ENCODE measurements around the gene TP63. TPM values are rescaled to one million over a fixed set of nuclear protein-coding genes. Genes with fewer than 3 reads are reported as not detected.

Gene TP63
- polyA plus RNA-seq, 1 donor from 2014 or later: 0.12 TPM

DNA sequence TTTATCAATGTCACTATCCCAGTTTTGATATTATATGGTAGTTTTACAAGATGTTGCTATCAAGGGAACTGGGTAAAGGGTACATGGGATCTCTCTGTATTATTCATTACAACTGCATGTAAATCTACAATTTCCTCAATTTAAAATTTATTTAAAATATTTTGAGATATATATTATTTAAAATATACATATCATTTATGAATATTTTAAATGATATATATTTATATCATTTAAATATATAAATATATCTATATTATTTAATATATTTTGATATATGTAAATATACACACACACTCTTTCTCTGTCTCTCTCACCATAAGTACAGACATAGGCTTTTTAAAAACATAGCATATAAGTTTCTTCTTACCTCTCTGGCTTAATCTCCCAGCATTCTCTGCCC, 104.7 kb downstream of the TP63 start:
- no peak overlapping the region for H3K9ac ChIP-seq (ENCODE audit: low read length)
- no peaks in the 10 kb centered on the region for H3K9me3 ChIP-seq (ENCODE audit: low read length)
- no peaks in the 10 kb centered on the region for H3K79me2 ChIP-seq (replicated peaks; ENCODE audit: insufficient read depth, low read length)
- H3K27me3 ChIP-seq (ENCODE audit: insufficient read depth, low read depth, low read length): no peaks in the 10 kb centered on the region
- no peaks in the 10 kb centered on the region for H4K20me1 ChIP-seq (ENCODE audit: insufficient read depth)
- H3K27ac ChIP-seq (ENCODE audit: low read length): no peak overlapping the region
- no peaks in the 10 kb centered on the region for H3F3A ChIP-seq (ENCODE audit: insufficient read depth, low read length, poor library complexity, severe bottlenecking)
- H3K36me3 ChIP-seq (ENCODE audit: insufficient read depth, low read length): no peaks in the 10 kb centered on the region
- no peak for TF ChIP-seq POLR2AphosphoS5 (IDR thresholded peaks at IDR 0.05)
- TF ChIP-seq RAD21 (conservative IDR thresholded peaks at IDR 0.05): no peak
- no peak for TF ChIP-seq CTCF (IDR thresholded peaks at IDR 0.05; ENCODE audit: poor library complexity, severe bottlenecking)
- TF ChIP-seq MXI1 (conservative IDR thresholded peaks at IDR 0.05; ENCODE audit: poor library complexity, severe bottlenecking): no peak
- no peak for TF ChIP-seq TAF1 (IDR thresholded peaks at IDR 0.05; ENCODE audit: low read depth)
- no peak for TF ChIP-seq EZH2 (IDR thresholded peaks at IDR 0.05; ENCODE audit: borderline replicate concordance, insufficient read depth, low read length, poor library complexity, severe bottlenecking)
- no peak for TF ChIP-seq SMC3 (conservative IDR thresholded peaks at IDR 0.05; ENCODE audit: poor library complexity)
- no peak for TF ChIP-seq REST (IDR thresholded peaks at IDR 0.05; ENCODE audit: borderline replicate concordance)
- TF ChIP-seq EP300 (conservative IDR thresholded peaks at IDR 0.05; ENCODE audit: poor library complexity, severe bottlenecking): no peak
- no peaks in the 10 kb centered on the region for H3K9me2 ChIP-seq (ENCODE audit: insufficient read depth, low read length)
- H2AFZ ChIP-seq (ENCODE audit: low read depth, low read length): no peak overlapping the region
- H3K4me2 ChIP-seq (ENCODE audit: low read length): no peak overlapping the region
- H3K4me3 ChIP-seq (ENCODE audit: low read length): no peak overlapping the region

- H4K20me1 ChIP-seq (ENCODE audit: insufficient read depth): no peaks in the 10 kb centered on the region
- no peak overlapping the region for H2AFZ ChIP-seq (ENCODE audit: low read depth, low read length)
- no peaks in the 10 kb centered on the region for H3K9me3 ChIP-seq (ENCODE audit: low read length)
- TF ChIP-seq EZH2 (IDR thresholded peaks at IDR 0.05; ENCODE audit: borderline replicate concordance, insufficient read depth, low read length, poor library complexity, severe bottlenecking) (no peak), MXI1 (conservative IDR thresholded peaks at IDR 0.05; ENCODE audit: poor library complexity, severe bottlenecking) (no peak), EP300 (conservative IDR thresholded peaks at IDR 0.05; ENCODE audit: poor library complexity, severe bottlenecking) (no peak), TAF1 (IDR thresholded peaks at IDR 0.05; ENCODE audit: low read depth) (no peak), SMC3 (conservative IDR thresholded peaks at IDR 0.05; ENCODE audit: poor library complexity) (no peak), POLR2AphosphoS5 (IDR thresholded peaks at IDR 0.05) (no peak), RAD21 (conservative IDR thresholded peaks at IDR 0.05) (no peak), CTCF (IDR thresholded peaks at IDR 0.05; ENCODE audit: poor library complexity, severe bottlenecking) (no peak), REST (IDR thresholded peaks at IDR 0.05; ENCODE audit: borderline replicate concordance) (no peak)
- H3K9me2 ChIP-seq (ENCODE audit: insufficient read depth, low read length): no peaks in the 10 kb centered on the region
- no peaks in the 10 kb centered on the region for H3K27me3 ChIP-seq (ENCODE audit: insufficient read depth, low read depth, low read length)
- H3K4me3 ChIP-seq (ENCODE audit: low read length): no peak overlapping the region
- no peak overlapping the region for H3K27ac ChIP-seq (ENCODE audit: low read length)
- H3K4me2 ChIP-seq (ENCODE audit: low read length): no peak overlapping the region
- no peak overlapping the region for H3K9ac ChIP-seq (ENCODE audit: low read length)
- no peaks in the 10 kb centered on the region for H3K79me2 ChIP-seq (replicated peaks; ENCODE audit: insufficient read depth, low read length)
- H3F3A ChIP-seq (ENCODE audit: insufficient read depth, low read length, poor library complexity, severe bottlenecking): no peaks in the 10 kb centered on the region
- H3K36me3 ChIP-seq (ENCODE audit: insufficient read depth, low read length): no peaks in the 10 kb centered on the region
Measured at GRCh38 chr3:189737071-189737470, 105.9 kb downstream of the TP63 start.
